HEK293 (cell line): Measurements from ENCODE around the gene ACVR2B.

Experiments
- CTCF ChIA-PET: fragments of 350-600 bp; formaldehyde crosslinking; extraction: SDS; loops from one replicate; lab custom pipeline; 2021; ENCODE audit warnings: antibody characterized with exemption; lab: Yijun Ruan, JAX
- POLR2A ChIA-PET: fragments of 300-600 bp; formaldehyde crosslinking; extraction: SDS; loops from one replicate; lab custom pipeline; 2020; ENCODE audit warnings: antibody characterized with exemption, inconsistent platforms; lab: Yijun Ruan, JAX
- H3K27ac ChIP-seq: fragments of 200-500 bp; sonication (Bioruptor generic); 2 replicates; pipeline ENCODE4 v1.5.1; 2014; ENCODE audit warnings: low read depth, low read length, control low read depth, inconsistent platforms; ENCODE audit errors: extremely low read depth
- H3K36me3 ChIP-seq, 2 experiments: fragments of 200-500 bp in 1 of 2; sonication (Bioruptor generic) in 1 of 2; 1 replicate in 1 of 2; 2 replicates in 1 of 2; pipeline ENCODE4 v1.5.1; 2014 to 2017; ENCODE audit warnings: inconsistent platforms in 2 of 2, low read length in 2 of 2; ENCODE audit not compliant: control insufficient read depth in 2 of 2, insufficient read depth in 1 of 2
- H3K4me1 ChIP-seq: fragments of 200-500 bp; sonication (Bioruptor generic); 2 replicates; pipeline ENCODE4 v1.5.1; 2014; ENCODE audit warnings: mild to moderate bottlenecking, low read length, inconsistent platforms; ENCODE audit not compliant: control insufficient read depth, insufficient read depth
- H3K4me3 ChIP-seq: 2 replicates; pipeline ENCODE4 v1.5.1; 2011; ENCODE audit warnings: low read depth, mild to moderate bottlenecking, control low read depth, low read length, moderate library complexity
- H3K9me3 ChIP-seq: fragments of 200-500 bp; sonication (Bioruptor generic); 2 replicates; pipeline ENCODE4 v1.5.1; 2014; ENCODE audit warnings: low read depth, low read length, inconsistent platforms; ENCODE audit not compliant: control insufficient read depth, insufficient read depth
- HOXC10 ChIP-seq: sonication (generic); formaldehyde crosslinking; IDR thresholded peaks from 2 replicates; pipeline ENCODE4 v1.8.1; 2023; ENCODE audit warnings: mild to moderate bottlenecking, missing genetic modification reagents
- KLF10 ChIP-seq: fragments of 450-650 bp; IDR thresholded peaks from 2 replicates; pipeline ENCODE4 v1.5.1; 2018; ENCODE audit warnings: missing biosample characterization, mild to moderate bottlenecking, missing genetic modification characterization
- KLF8 ChIP-seq: fragments of 450-650 bp; formaldehyde crosslinking; IDR thresholded peaks from 2 replicates; pipeline ENCODE4 v1.5.1; 2016; ENCODE audit warnings: missing biosample characterization, missing genetic modification characterization
- PRDM6 ChIP-seq: fragments of 450-650 bp; formaldehyde crosslinking; IDR thresholded peaks from 2 replicates; pipeline ENCODE4 v1.5.1; 2017; ENCODE audit warnings: missing biosample characterization, missing genetic modification characterization
- TSHZ1 ChIP-seq: fragments of 450-650 bp; formaldehyde crosslinking; IDR thresholded peaks from 2 replicates; pipeline ENCODE4 v1.5.1; 2016; ENCODE audit warnings: missing biosample characterization, missing genetic modification characterization, borderline replicate concordance
- YY1 ChIP-seq: fragments of 450-650 bp; formaldehyde crosslinking; IDR thresholded peaks from 2 replicates; pipeline ENCODE4 v1.5.1; 2018; ENCODE audit warnings: missing biosample characterization, missing genetic modification characterization
- YY2 ChIP-seq: fragments of 450-650 bp; formaldehyde crosslinking; IDR thresholded peaks from 2 replicates; pipeline ENCODE4 v1.5.1; 2016; ENCODE audit warnings: missing biosample characterization, missing genetic modification characterization
- ZBTB1 ChIP-seq: fragments of 450-650 bp; formaldehyde crosslinking; IDR thresholded peaks from 2 replicates; pipeline ENCODE4 v1.5.1; 2016; ENCODE audit warnings: missing biosample characterization, missing genetic modification characterization
- ZBTB20 ChIP-seq: fragments of 450-650 bp; formaldehyde crosslinking; IDR thresholded peaks from 2 replicates; pipeline ENCODE4 v1.5.1; 2016; ENCODE audit warnings: missing biosample characterization, missing genetic modification characterization
- ZBTB7A ChIP-seq: fragments of 450-650 bp; formaldehyde crosslinking; IDR thresholded peaks from 2 replicates; pipeline ENCODE4 v1.5.1; 2016; ENCODE audit warnings: low read depth, missing biosample characterization, missing genetic modification characterization
- ZNF140 ChIP-seq: fragments of 450-650 bp; formaldehyde crosslinking; IDR thresholded peaks from 2 replicates; pipeline ENCODE4 v1.5.1; 2016; ENCODE audit warnings: missing biosample characterization, missing genetic modification characterization
- ZNF202 ChIP-seq: fragments of 450-650 bp; formaldehyde crosslinking; IDR thresholded peaks from 2 replicates; pipeline ENCODE4 v1.5.1; 2016; ENCODE audit warnings: missing biosample characterization, missing genetic modification characterization, borderline replicate concordance
- ZNF221 ChIP-seq: fragments of 450-650 bp; formaldehyde crosslinking; IDR thresholded peaks from 2 replicates; pipeline ENCODE4 v1.5.1; 2017; ENCODE audit warnings: missing biosample characterization, missing genetic modification characterization, borderline replicate concordance
- ZNF248 ChIP-seq: fragments of 450-650 bp; formaldehyde crosslinking; IDR thresholded peaks from 2 replicates; pipeline ENCODE4 v1.5.1; 2017; ENCODE audit warnings: missing biosample characterization, missing genetic modification characterization
- ZNF311 ChIP-seq: fragments of 450-650 bp; formaldehyde crosslinking; IDR thresholded peaks from 2 replicates; pipeline ENCODE4 v1.5.1; 2017; ENCODE audit warnings: missing biosample characterization, missing genetic modification characterization, borderline replicate concordance
- ZNF521 ChIP-seq: fragments of 450-650 bp; formaldehyde crosslinking; IDR thresholded peaks from 2 replicates; pipeline ENCODE4 v1.5.1; 2017; ENCODE audit warnings: missing biosample characterization, mild to moderate bottlenecking, missing genetic modification characterization
- ZNF530 ChIP-seq: fragments of 450-650 bp; formaldehyde crosslinking; IDR thresholded peaks from 2 replicates; pipeline ENCODE4 v1.5.1; 2016; ENCODE audit warnings: low read depth, missing biosample characterization, missing genetic modification characterization
- ZNF560 ChIP-seq: fragments of 450-650 bp; formaldehyde crosslinking; IDR thresholded peaks from 2 replicates; pipeline ENCODE4 v1.5.1; 2017; ENCODE audit warnings: missing biosample characterization, missing genetic modification characterization, borderline replicate concordance
- ZNF830 ChIP-seq: fragments of 450-650 bp; IDR thresholded peaks from 2 replicates; pipeline ENCODE4 v1.5.0; 2018; ENCODE audit warnings: missing biosample characterization, missing genetic modification characterization, low read depth, mild to moderate bottlenecking, moderate library complexity
- ZNF837 ChIP-seq: fragments of 450-650 bp; formaldehyde crosslinking; IDR thresholded peaks from 2 replicates; pipeline ENCODE4 v1.5.1; 2016; ENCODE audit warnings: missing biosample characterization, missing genetic modification characterization
- ZSCAN18 ChIP-seq: fragments of 450-650 bp; formaldehyde crosslinking; IDR thresholded peaks from 2 replicates; pipeline ENCODE4 v1.5.1; 2016; ENCODE audit warnings: missing biosample characterization, missing genetic modification characterization
- ZSCAN23 ChIP-seq: fragments of 450-650 bp; formaldehyde crosslinking; IDR thresholded peaks from 2 replicates; pipeline ENCODE4 v1.5.1; 2016; ENCODE audit warnings: missing biosample characterization, missing genetic modification characterization
- TF ChIP-seq, protein P1 (sequence below): fragments of 450-650 bp; formaldehyde crosslinking; IDR thresholded peaks from 2 replicates; pipeline ENCODE4 v1.5.1; 2016; ENCODE audit warnings: missing biosample characterization, missing genetic modification characterization
- TF ChIP-seq, protein P2 (sequence below): fragments of 450-650 bp; formaldehyde crosslinking; IDR thresholded peaks from 2 replicates; pipeline ENCODE4 v1.5.1; 2016; ENCODE audit warnings: missing biosample characterization, missing genetic modification characterization
- TF ChIP-seq, protein P3 (sequence below): fragments of 450-650 bp; formaldehyde crosslinking; IDR thresholded peaks from 2 replicates; pipeline ENCODE4 v1.5.1; 2016; ENCODE audit warnings: missing biosample characterization, missing genetic modification characterization
- TF ChIP-seq, protein P4 (sequence below): fragments of 450-650 bp; formaldehyde crosslinking; IDR thresholded peaks from 2 replicates; pipeline ENCODE4 v1.5.0; 2017; ENCODE audit warnings: missing biosample characterization, missing genetic modification characterization, borderline replicate concordance

ACVR2B gene

DNA sequence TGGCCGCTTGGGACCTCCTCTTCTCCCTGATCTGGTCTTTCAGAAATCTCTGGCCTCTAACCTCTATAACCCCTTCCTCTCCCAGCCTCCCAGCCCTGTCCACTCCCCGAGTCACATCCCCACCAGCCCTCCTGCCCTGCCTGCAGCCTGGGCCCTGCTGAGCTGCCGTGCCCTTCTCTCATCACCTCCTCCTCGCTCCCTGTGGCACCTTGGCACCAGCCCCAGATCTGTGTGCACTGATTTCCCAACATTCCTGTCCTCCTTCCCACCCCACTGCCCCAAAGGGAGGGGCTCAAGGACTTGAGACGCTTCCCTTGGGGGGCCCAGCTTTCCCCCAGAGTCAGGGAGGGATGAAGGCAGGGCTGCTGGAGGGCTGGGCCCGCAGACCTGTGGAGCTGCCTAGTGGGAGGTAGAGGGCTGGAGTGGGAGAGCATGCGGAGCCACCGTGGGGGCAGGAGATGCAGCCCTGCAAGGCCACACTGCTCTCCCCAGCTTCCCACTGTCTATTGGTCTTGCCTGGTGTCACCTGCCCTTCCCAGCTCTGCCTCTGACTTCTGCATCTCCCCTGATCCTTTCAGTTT is 85.2 kb downstream of the ACVR2B start (continued):
- no peak for TF ChIP-seq KLF8 (tag by site-specific recombination)
- TF ChIP-seq YY2 (tag by site-specific recombination), result no peak
- TF ChIP-seq ZNF140, result no peak
- TF ChIP-seq, protein P1, sequence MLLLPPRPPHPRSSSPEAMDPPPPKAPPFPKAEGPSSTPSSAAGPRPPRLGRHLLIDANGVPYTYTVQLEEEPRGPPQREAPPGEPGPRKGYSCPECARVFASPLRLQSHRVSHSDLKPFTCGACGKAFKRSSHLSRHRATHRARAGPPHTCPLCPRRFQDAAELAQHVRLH (tag by site-specific recombination), result no peak
- TF ChIP-seq ZSCAN18 (tag by site-specific recombination), result no peak
- TF ChIP-seq, protein P2, sequence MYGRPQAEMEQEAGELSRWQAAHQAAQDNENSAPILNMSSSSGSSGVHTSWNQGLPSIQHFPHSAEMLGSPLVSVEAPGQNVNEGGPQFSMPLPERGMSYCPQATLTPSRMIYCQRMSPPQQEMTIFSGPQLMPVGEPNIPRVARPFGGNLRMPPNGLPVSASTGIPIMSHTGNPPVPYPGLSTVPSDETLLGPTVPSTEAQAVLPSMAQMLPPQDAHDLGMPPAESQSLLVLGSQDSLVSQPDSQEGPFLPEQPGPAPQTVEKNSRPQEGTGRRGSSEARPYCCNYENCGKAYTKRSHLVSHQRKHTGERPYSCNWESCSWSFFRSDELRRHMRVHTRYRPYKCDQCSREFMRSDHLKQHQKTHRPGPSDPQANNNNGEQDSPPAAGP (tag by site-specific recombination), result peak; percentile 82; the same call in 1 of the 2 replicates
- TF ChIP-seq ZBTB1, result no peak
- TF ChIP-seq HOXC10 (CRISPR knock-in tag), result no peak
- no peak for TF ChIP-seq TSHZ1 (tag by site-specific recombination)
- TF ChIP-seq YY1, result no peak
- TF ChIP-seq, protein P3, sequence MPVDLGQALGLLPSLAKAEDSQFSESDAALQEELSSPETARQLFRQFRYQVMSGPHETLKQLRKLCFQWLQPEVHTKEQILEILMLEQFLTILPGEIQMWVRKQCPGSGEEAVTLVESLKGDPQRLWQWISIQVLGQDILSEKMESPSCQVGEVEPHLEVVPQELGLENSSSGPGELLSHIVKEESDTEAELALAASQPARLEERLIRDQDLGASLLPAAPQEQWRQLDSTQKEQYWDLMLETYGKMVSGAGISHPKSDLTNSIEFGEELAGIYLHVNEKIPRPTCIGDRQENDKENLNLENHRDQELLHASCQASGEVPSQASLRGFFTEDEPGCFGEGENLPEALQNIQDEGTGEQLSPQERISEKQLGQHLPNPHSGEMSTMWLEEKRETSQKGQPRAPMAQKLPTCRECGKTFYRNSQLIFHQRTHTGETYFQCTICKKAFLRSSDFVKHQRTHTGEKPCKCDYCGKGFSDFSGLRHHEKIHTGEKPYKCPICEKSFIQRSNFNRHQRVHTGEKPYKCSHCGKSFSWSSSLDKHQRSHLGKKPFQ (tag by site-specific recombination), result no peak
- TF ChIP-seq KLF10 (tag by site-specific recombination), result no peak
- TF ChIP-seq ZNF311, result no peak

DNA sequence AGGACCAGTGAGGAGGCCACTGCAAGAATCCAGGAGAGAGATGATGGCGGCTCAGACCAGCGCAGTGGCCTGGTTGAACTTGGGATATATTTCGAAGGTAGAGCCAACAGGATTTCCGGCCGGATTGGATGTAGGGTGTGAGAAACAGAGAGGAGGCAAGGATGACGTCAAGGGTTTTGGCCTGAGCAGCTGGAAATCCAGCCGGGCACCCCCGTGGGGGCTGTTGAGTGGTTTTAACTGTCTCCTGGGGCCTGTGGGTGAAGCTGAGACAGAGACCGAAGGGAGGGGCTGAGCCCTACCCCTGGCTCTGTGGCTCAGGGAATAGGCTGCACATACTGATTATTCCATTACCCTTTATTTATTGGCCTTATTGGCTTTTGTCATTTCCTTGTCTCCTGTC is 88.1 kb downstream of the ACVR2B start:
- POLR2A ChIA-PET, result interaction anchor here (0.8 kb wide), 1 partner anchor 20 kb away, joined by 3 read pairs; no protein-coding TSS in a partner anchor
- Histone ChIP-seq H3K27ac (no peak overlapping the region), H3K4me3 (no peak overlapping the region), H3K9me3 (no peaks in the 10 kb centered on the region), H3K36me3 (no peaks in the 10 kb centered on the region), H3K4me1 (no peaks in the 10 kb centered on the region)
- CTCF ChIA-PET, result no interaction called here
- TF ChIP-seq ZSCAN23 (tag by site-specific recombination), result no peak
- no peak for TF ChIP-seq ZNF560 (tag by site-specific recombination)
- no peak for TF ChIP-seq ZNF202 (tag by site-specific recombination)
- TF ChIP-seq ZNF837 (tag by site-specific recombination), result no peak
- no peak for TF ChIP-seq ZNF221
- TF ChIP-seq ZBTB7A (tag by site-specific recombination), result no peak
- no peak for TF ChIP-seq ZNF530 (tag by site-specific recombination)
- no peak for TF ChIP-seq ZNF248 (tag by site-specific recombination)
- no peak for TF ChIP-seq ZBTB20 (tag by site-specific recombination)
- TF ChIP-seq ZNF830, result no peak
- no peak for TF ChIP-seq PRDM6 (tag by site-specific recombination)
- TF ChIP-seq, protein P4, sequence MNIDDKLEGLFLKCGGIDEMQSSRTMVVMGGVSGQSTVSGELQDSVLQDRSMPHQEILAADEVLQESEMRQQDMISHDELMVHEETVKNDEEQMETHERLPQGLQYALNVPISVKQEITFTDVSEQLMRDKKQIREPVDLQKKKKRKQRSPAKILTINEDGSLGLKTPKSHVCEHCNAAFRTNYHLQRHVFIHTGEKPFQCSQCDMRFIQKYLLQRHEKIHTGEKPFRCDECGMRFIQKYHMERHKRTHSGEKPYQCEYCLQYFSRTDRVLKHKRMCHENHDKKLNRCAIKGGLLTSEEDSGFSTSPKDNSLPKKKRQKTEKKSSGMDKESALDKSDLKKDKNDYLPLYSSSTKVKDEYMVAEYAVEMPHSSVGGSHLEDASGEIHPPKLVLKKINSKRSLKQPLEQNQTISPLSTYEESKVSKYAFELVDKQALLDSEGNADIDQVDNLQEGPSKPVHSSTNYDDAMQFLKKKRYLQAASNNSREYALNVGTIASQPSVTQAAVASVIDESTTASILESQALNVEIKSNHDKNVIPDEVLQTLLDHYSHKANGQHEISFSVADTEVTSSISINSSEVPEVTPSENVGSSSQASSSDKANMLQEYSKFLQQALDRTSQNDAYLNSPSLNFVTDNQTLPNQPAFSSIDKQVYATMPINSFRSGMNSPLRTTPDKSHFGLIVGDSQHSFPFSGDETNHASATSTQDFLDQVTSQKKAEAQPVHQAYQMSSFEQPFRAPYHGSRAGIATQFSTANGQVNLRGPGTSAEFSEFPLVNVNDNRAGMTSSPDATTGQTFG (tag by site-specific recombination), result no peak
- TF ChIP-seq ZNF521 (tag by site-specific recombination), result no peak
- TF ChIP-seq HOXC10 (CRISPR knock-in tag), result no peak
